HEK293T (cell line): Measurements from ENCODE around the gene INPP5E.

ENCODE experiments used
- ARNT ChIP-seq: fragments of 450-650 bp; IDR thresholded peaks from 2 replicates; pipeline ENCODE4 v1.6.1; 2017; ENCODE audit warnings: mild to moderate bottlenecking
- BHLHE40 ChIP-seq: fragments of 450-650 bp; IDR thresholded peaks from 2 replicates; pipeline ENCODE4 v1.6.1; 2016; ENCODE audit warnings: mild to moderate bottlenecking, moderate library complexity, borderline replicate concordance
- CTBP1 ChIP-seq: fragments of 450-650 bp; IDR thresholded peaks from 2 replicates; pipeline ENCODE4 v1.6.1; 2016; ENCODE audit warnings: borderline replicate concordance
- ELF4 ChIP-seq: fragments of 450-650 bp; IDR thresholded peaks from 2 replicates; pipeline ENCODE4 v1.6.1; 2017; ENCODE audit warnings: antibody characterized with exemption
- FOXA1 ChIP-seq: fragments of 450-650 bp; IDR thresholded peaks from 2 replicates; pipeline ENCODE4 v1.6.1; 2016; ENCODE audit warnings: mild to moderate bottlenecking
- FOXK2 ChIP-seq: fragments of 450-650 bp; IDR thresholded peaks from 2 replicates; pipeline ENCODE4 v1.6.1; 2016; ENCODE audit warnings: mild to moderate bottlenecking
- L3MBTL2 ChIP-seq: fragments of 450-650 bp; conservative IDR thresholded peaks from 2 replicates; pipeline ENCODE4 v1.6.1; 2016; ENCODE audit warnings: mild to moderate bottlenecking
- LEF1 ChIP-seq: fragments of 450-650 bp; IDR thresholded peaks from 2 replicates; pipeline ENCODE4 v1.6.1; 2017; ENCODE audit warnings: mild to moderate bottlenecking, borderline replicate concordance
- NFRKB ChIP-seq: fragments of 450-650 bp; IDR thresholded peaks from 2 replicates; pipeline ENCODE4 v1.6.1; 2016; ENCODE audit warnings: mild to moderate bottlenecking, moderate library complexity
- SUZ12 ChIP-seq: fragments of 450-650 bp; IDR thresholded peaks from 2 replicates; pipeline ENCODE4 v1.6.1; 2016; ENCODE audit warnings: mild to moderate bottlenecking

GRCh38 chr9:136410500-136411287 lies 29.0 kb downstream of the INPP5E start, which contains the start of the genes ENTR1 and PMPCA:
- no peak for TF ChIP-seq FOXA1
- peak; percentile 66; the same call in 1 of the 2 replicates for TF ChIP-seq ELF4
- TF ChIP-seq NFRKB = no peak
- no peak for TF ChIP-seq BHLHE40
- no peak for TF ChIP-seq ARNT
- no peak for TF ChIP-seq LEF1
- TF ChIP-seq FOXK2 = no peak
- no peak for TF ChIP-seq SUZ12
- peak; percentile 47 for TF ChIP-seq L3MBTL2
- no peak for TF ChIP-seq CTBP1
